Calu3 (cell line): ENCODE results near the gene MAPK1. TPM values are rescaled to one million over a fixed set of nuclear protein-coding genes. Genes with fewer than 3 reads are reported as not detected.

ENCODE experiments used
- BruUV-seq: library from RNA; stranded (reverse); fragments of 400-500 nt; replicated peaks from 2 replicates; lab custom pipeline; 2021; lab: Mats Ljungman, UMichigan
- CTCF ChIA-PET: fragments of 300-600 bp; sonication (Branson Sonifier 250); formaldehyde crosslinking; loops from one replicate; lab custom pipeline; 2022; ENCODE audit warnings: antibody characterized with exemption; lab: Charles Lee
- DNase-seq: peaks from one replicate; pipeline ENCODE4 v3.0.0; 2022
- H3K27ac Mint-ChIP-seq: one replicate; pipeline ENCODE4 v1.8.0; 2022; ENCODE audit warnings: mixed read lengths; ENCODE audit not compliant: unreplicated experiment
- H3K27me3 Mint-ChIP-seq: one replicate; pipeline ENCODE4 v1.8.0; 2022; ENCODE audit warnings: mixed read lengths; ENCODE audit not compliant: unreplicated experiment
- H3K36me3 Mint-ChIP-seq: one replicate; pipeline ENCODE4 v1.8.0; 2022; ENCODE audit warnings: mild to moderate bottlenecking, moderate library complexity, mixed read lengths; ENCODE audit not compliant: insufficient read depth, unreplicated experiment
- H3K4me1 Mint-ChIP-seq: one replicate; pipeline ENCODE4 v1.8.0; 2022; ENCODE audit warnings: mild to moderate bottlenecking, low read depth, mixed read lengths; ENCODE audit not compliant: unreplicated experiment
- H3K4me3 Mint-ChIP-seq: one replicate; pipeline ENCODE4 v1.8.0; 2022; ENCODE audit warnings: mild to moderate bottlenecking, low read depth, moderate library complexity, mixed read lengths; ENCODE audit not compliant: unreplicated experiment
- H3K9me3 Mint-ChIP-seq: one replicate; pipeline ENCODE4 v1.8.0; 2022; ENCODE audit warnings: low read depth, mixed read lengths; ENCODE audit not compliant: unreplicated experiment
- intact Hi-C: fragments of 100-400 bp; cut with micrococcal nuclease; formaldehyde crosslinking; loops from one replicate; pipeline ENCODE4 v1.10.0; 2022; ENCODE audit not compliant: unreplicated experiment
- total RNA-seq: library from RNA; stranded (reverse); gene quantifications from 2 replicates; pipeline ENCODE4 v1.2.3, GENCODE V29; 2022
- TF ChIP-seq, protein P1 (sequence below): fragments of 200-600 bp; IDR thresholded peaks from one replicate; pipeline ENCODE4 v1.8.0; 2022; ENCODE audit warnings: antibody characterized with exemption; ENCODE audit not compliant: unreplicated experiment

Gene MAPK1
- total RNA-seq, 1 experiment from 2014 or later, result 157 TPM

DNA sequence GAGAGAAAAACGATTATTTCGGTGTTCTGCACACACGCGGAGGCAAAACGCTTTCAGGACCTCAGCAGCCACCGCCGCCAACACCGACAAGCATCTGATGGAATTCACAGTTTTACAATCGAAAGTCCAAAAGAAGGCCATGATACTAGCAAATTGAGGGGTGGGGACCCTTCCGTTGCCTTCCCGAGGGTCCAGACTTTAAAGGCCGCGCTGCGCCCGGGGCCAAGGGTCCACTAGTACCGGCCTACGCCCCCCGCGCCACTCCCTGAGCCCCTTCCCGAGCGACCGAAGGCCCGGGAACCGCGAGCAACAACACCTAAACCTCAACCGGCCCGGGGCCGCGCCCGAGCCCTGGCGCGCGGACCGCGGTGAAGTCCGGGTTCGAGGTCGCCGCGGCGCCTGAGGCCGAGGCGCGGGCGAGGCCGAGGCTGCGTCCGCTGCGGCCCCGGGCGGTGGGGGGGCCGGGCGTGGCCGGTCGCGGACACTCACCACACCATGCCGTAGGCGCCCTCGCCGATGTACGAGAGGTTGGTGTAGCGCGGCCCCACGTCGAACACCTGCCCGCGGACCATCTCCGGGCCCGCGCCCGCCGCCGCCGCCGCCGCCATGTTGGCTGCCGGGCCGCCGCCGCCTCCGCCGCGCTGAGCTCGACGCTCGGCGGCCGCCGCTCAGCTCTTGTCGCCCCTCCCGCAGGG lies 465 bp downstream of the MAPK1 start:
- intact Hi-C loops, result loop anchor here (10.0 kb wide), 1 partner anchor 52 kb away; no protein-coding TSS in a partner anchor
- Mint-ChIP-seq H3K4me1 (peaks cover 41% of the 10 kb centered on the region), H3K4me3 (peak overlapping the region; percentile 91), H3K27ac (peak overlapping the region; percentile 93), H3K27me3 (no peaks in the 10 kb centered on the region), H3K9me3 (peaks cover 3% of the 10 kb centered on the region), H3K36me3 (peaks cover 32% of the 10 kb centered on the region)
- CTCF ChIA-PET, result interaction anchor here (0.5 to 1.4 kb wide), 4 partner anchors 41 to 1312 kb away, joined by 4 to 5 read pairs (median 4); no protein-coding TSS in a partner anchor
- no peak for DNase-seq
- TF ChIP-seq, protein P1, sequence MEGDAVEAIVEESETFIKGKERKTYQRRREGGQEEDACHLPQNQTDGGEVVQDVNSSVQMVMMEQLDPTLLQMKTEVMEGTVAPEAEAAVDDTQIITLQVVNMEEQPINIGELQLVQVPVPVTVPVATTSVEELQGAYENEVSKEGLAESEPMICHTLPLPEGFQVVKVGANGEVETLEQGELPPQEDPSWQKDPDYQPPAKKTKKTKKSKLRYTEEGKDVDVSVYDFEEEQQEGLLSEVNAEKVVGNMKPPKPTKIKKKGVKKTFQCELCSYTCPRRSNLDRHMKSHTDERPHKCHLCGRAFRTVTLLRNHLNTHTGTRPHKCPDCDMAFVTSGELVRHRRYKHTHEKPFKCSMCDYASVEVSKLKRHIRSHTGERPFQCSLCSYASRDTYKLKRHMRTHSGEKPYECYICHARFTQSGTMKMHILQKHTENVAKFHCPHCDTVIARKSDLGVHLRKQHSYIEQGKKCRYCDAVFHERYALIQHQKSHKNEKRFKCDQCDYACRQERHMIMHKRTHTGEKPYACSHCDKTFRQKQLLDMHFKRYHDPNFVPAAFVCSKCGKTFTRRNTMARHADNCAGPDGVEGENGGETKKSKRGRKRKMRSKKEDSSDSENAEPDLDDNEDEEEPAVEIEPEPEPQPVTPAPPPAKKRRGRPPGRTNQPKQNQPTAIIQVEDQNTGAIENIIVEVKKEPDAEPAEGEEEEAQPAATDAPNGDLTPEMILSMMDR, result no peak
- no TSS peak for BruUV-seq

DNA sequence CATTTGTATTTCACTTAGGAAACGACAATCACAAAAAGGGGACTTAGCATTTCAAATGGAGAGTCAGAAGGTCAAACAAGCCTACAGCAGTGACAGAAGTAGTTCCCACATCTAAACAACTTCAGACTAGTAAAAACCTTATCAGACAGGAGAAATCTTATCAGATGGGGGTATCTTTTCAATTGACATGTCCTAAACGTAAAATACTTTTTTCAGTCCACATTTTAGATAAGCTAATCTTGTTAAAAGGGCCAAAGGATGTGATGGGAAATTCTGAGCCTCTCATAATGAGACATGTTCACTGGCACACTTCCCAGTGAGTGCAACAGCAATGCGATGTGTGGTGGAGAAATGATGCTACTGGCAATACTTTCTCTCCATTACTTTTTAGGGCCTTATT lies 2.4 kb downstream of the MAPK1 start:
- Mint-ChIP-seq H3K9me3 (peaks cover 3% of the 10 kb centered on the region), H3K36me3 (peaks cover 32% of the 10 kb centered on the region), H3K4me1 (peaks cover 61% of the 10 kb centered on the region), H3K27me3 (no peaks in the 10 kb centered on the region), H3K4me3 (peak overlapping the region; percentile 91), H3K27ac (no peak overlapping the region)
- TF ChIP-seq, protein P1, result no peak
- CTCF ChIA-PET, result interaction anchor here (0.5 kb wide), 1 partner anchor 15 kb away, joined by 5 read pairs; no protein-coding TSS in a partner anchor
- BruUV-seq, result no TSS peak
- intact Hi-C loops, result loop anchor here (10.0 kb wide), 1 partner anchor 50 kb away; no protein-coding TSS in a partner anchor
- DNase-seq, result no peak

DNA sequence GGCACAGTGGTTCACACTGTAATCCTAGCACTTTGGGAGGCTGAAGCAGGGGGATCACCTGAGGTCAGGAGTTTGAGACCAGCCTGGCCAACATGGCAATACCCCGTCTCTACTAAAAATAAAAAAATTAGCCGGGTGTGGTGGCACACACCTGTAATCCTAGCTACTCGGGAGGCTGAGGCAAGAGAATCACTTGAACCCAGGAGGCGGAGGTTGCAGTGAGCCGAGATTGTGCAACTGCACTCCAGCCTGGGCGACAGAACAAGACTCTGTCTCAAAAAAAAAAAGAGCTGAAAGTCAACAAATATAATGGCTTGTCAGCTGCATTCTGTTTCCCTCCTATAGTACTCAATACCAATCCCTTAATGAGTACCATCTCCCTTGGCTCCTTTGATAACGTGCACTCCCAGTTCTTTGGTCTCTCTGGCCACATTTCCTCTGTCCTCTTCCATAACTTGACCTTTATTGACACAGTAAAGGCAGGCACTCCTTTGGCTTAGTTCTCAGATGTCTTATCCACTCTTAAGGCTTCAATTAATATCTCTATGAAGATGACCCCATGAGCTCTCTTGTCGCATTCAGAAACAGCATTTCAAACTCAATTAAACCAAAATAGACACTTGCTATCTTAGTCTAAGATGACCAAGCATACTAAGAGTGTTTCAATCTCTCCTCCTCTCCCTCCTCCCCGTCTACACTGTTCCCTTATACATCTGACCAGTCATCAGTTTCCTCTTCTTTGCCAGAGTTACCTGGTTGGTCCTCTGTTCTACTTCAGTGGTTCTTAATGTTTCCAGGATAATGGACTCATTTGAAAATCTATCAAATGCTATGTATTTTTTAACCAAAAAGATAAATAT lies 4.8 kb downstream of the MAPK1 start:
- H3K36me3 Mint-ChIP-seq, result peaks cover 23% of the 10 kb centered on the region
- H3K9me3 Mint-ChIP-seq, result no peaks in the 10 kb centered on the region
- DNase-seq, result no peak
- H3K4me1 Mint-ChIP-seq, result peaks cover 72% of the 10 kb centered on the region
- intact Hi-C loops, result loop anchor here (10.0 kb wide), 1 partner anchor 48 kb away; no protein-coding TSS in a partner anchor
- TF ChIP-seq, protein P1, result no peak
- H3K4me3 Mint-ChIP-seq, result no peak overlapping the region
- BruUV-seq, result no TSS peak
- CTCF ChIA-PET, result no interaction called here
- H3K27ac Mint-ChIP-seq, result no peak overlapping the region
- H3K27me3 Mint-ChIP-seq, result no peaks in the 10 kb centered on the region

DNA sequence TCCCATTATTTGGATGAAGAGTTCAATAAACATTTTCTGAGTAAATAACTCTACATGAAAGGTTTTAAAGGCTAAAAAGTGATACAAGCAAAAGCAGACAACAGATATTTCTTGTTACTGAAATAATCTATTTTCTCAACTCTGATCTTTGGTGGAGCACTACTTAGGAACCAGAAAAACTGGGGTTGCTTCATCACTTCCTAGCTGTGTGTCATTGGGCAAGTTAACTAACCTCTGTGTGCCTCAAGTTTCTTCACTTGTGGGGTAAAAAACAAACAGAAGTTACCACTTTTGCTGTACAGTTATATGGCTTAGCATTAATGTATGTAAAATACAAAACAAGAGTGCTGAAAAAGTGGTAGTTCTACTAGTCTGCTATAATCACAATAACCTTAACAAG lies 5.6 kb downstream of the MAPK1 start:
- intact Hi-C loops, result loop anchor here (10.0 kb wide), 1 partner anchor 47 kb away; no protein-coding TSS in a partner anchor
- no peak for DNase-seq
- CTCF ChIA-PET, result no interaction called here
- Mint-ChIP-seq H3K4me3 (no peak overlapping the region), H3K9me3 (no peaks in the 10 kb centered on the region), H3K36me3 (peaks cover 15% of the 10 kb centered on the region), H3K27me3 (no peaks in the 10 kb centered on the region), H3K27ac (no peak overlapping the region), H3K4me1 (peaks cover 72% of the 10 kb centered on the region)
- TF ChIP-seq, protein P1, result no peak
- BruUV-seq, result no TSS peak
